ENCODE data around the gene SLC38A2.
A peak's percentile ranks its signal among the peaks of the same experiment; 100 is the strongest.

- TF ChIP-seq CTCF (IDR thresholded peaks at IDR 0.05): no peak
- no peak for TF ChIP-seq POLR2AphosphoS5 (IDR thresholded peaks at IDR 0.05; ENCODE audit: low read depth, low read length)
- TF ChIP-seq TCF7L2 (IDR thresholded peaks at IDR 0.05; ENCODE audit: low read depth, low read length): no peak
- TF ChIP-seq REST (IDR thresholded peaks at IDR 0.05; ENCODE audit: insufficient read depth in 1 of 2, low read depth in 2 of 2, low read length in 1 of 2): no peak
- TF ChIP-seq SIN3A (IDR thresholded peaks at IDR 0.05; ENCODE audit: borderline replicate concordance, insufficient read depth, low read depth, low read length): peak; percentile 83; the same call in 1 of the 2 replicates
Observed at GRCh38 chr12:46356655-46357437, 15.7 kb downstream of the SLC38A2 start.
